H1 (cell line): ENCODE measurements around the gene VIT. TPM values are rescaled to one million over a fixed set of nuclear protein-coding genes. Genes with fewer than 3 reads are reported as not detected.

Experiments
- CTCF ChIA-PET: fragments of 300-600 bp; sonication (Branson Sonifier 250); formaldehyde crosslinking; loops from one replicate; lab custom pipeline; 2021; ENCODE audit not compliant: partially characterized antibody; lab: Charles Lee
- POLR2A ChIA-PET: fragments of 300-600 bp; sonication (Branson Sonifier 250); formaldehyde crosslinking; loops from one replicate; lab custom pipeline; 2021; ENCODE audit warnings: inconsistent platforms; ENCODE audit not compliant: partially characterized antibody; lab: Charles Lee
- DNase-seq, 2 experiments: peaks; one replicate each; pipeline versions ENCODE4 v3.0.0 to v3.0.0-alpha.2; 2010 to 2022; ENCODE audit warnings: low spot score in 2 of 2, low read depth in 1 of 2, mixed read lengths in 1 of 2
- FAIRE-seq: peaks from 2 replicates; lab custom pipeline; 2011; peaks lifted over from hg19 to GRCh38; lab: Jason Lieb, UNC
- H2AFZ ChIP-seq: 2 replicates; pipeline ENCODE4 v1.8.1; 2012; ENCODE audit warnings: low read length, inconsistent platforms
- H2AK5ac ChIP-seq: 2 replicates; pipeline ENCODE4 v1.6.1; 2013; ENCODE audit warnings: low read depth, low read length
- H2BK120ac ChIP-seq: replicated peaks from 2 replicates; pipeline ENCODE3; 2013; ENCODE audit warnings: low read depth, low read length, inconsistent platforms
- H2BK12ac ChIP-seq: 2 replicates; pipeline ENCODE4 v1.6.1; 2013; ENCODE audit warnings: low read depth, low read length
- H2BK15ac ChIP-seq: 2 replicates; pipeline ENCODE4 v1.6.1; 2013; ENCODE audit warnings: low read length
- H2BK20ac ChIP-seq: 2 replicates; pipeline ENCODE4 v1.6.1; 2013; ENCODE audit warnings: low read length
- H2BK5ac ChIP-seq: 2 replicates; pipeline ENCODE4 v1.6.1; 2013; ENCODE audit warnings: low read depth, low read length
- H3K14ac ChIP-seq: 2 replicates; pipeline ENCODE4 v1.6.1; 2013; ENCODE audit warnings: inconsistent platforms; ENCODE audit not compliant: insufficient read length
- H3K18ac ChIP-seq: 2 replicates; pipeline ENCODE4 v1.6.1; 2013; ENCODE audit warnings: low read length; ENCODE audit errors: extremely low read depth
- H3K23ac ChIP-seq: 2 replicates; pipeline ENCODE4 v1.6.1; 2013; ENCODE audit warnings: inconsistent platforms; ENCODE audit not compliant: insufficient read length
- H3K23me2 ChIP-seq: 2 replicates; pipeline ENCODE4 v1.6.1; 2013; ENCODE audit warnings: low read depth, low read length
- H3K27ac ChIP-seq: 2 replicates; pipeline ENCODE4 v1.6.1; 2011; ENCODE audit warnings: low read depth, low read length, inconsistent platforms
- H3K27me3 ChIP-seq, 4 experiments: replicated peaks in 1 of 4; 1 replicate in 1 of 4; 2 replicates in 3 of 4; pipeline versions ENCODE4 v1.6.1 to v1.8.1; 2011 to 2013; ENCODE audit warnings: low read length in 3 of 4, mild to moderate bottlenecking in 3 of 4, inconsistent platforms in 2 of 4, mixed read lengths in 2 of 4, moderate library complexity in 1 of 4; ENCODE audit not compliant: control insufficient read depth in 3 of 4, insufficient read depth in 3 of 4; ENCODE audit errors: extremely low read depth in 1 of 4
- H3K36me3 ChIP-seq, 4 experiments: 2 replicates each; pipeline versions ENCODE4 v1.6.1 to v1.8.1; 2011 to 2013; ENCODE audit warnings: mild to moderate bottlenecking in 4 of 4, low read length in 3 of 4, moderate library complexity in 2 of 4, control low read depth in 1 of 4, inconsistent platforms in 1 of 4; ENCODE audit not compliant: insufficient read depth in 4 of 4, control insufficient read depth in 2 of 4
- H3K4ac ChIP-seq: replicated peaks from 2 replicates; pipeline ENCODE3; 2013; ENCODE audit warnings: low read length, low read depth, mixed read lengths, inconsistent platforms; ENCODE audit not compliant: insufficient read length
- H3K4me1 ChIP-seq, 4 experiments: replicated peaks in 1 of 4; 1 replicate in 1 of 4; 2 replicates in 3 of 4; pipeline versions ENCODE4 v1.6.1 to v1.8.1; 2011 to 2013; ENCODE audit warnings: low read length in 3 of 4, inconsistent platforms in 2 of 4, mixed read lengths in 1 of 4; ENCODE audit not compliant: insufficient read depth in 4 of 4, control insufficient read depth in 3 of 4
- H3K4me2 ChIP-seq, 2 experiments: 2 replicates each; pipeline versions ENCODE4 v1.6.1 to v1.8.1; 2011 to 2013; ENCODE audit warnings: low read depth in 2 of 2, low read length in 2 of 2, control low read depth in 1 of 2, inconsistent platforms in 1 of 2, mild to moderate bottlenecking in 1 of 2; ENCODE audit not compliant: insufficient read depth in 1 of 2
- H3K4me3 ChIP-seq, 4 experiments: fragments of 200-600, 300-600 bp in 1 of 4; sonication (generic), shearing (Covaris generic), sonication (Bioruptor Twin) in 1 of 4; 2 replicates each; pipeline versions ENCODE4 v1.5.1 to v1.8.1; 2011 to 2016; ENCODE audit warnings: low read length in 4 of 4, low read depth in 3 of 4, control low read depth in 2 of 4, inconsistent platforms in 2 of 4, mild to moderate bottlenecking in 2 of 4, mixed read lengths in 1 of 4, moderate library complexity in 1 of 4; ENCODE audit not compliant: insufficient read depth in 2 of 4; ENCODE audit errors: extremely low read depth in 1 of 4
- H3K56ac ChIP-seq: replicated peaks from 2 replicates; pipeline ENCODE3; 2013; ENCODE audit warnings: low read depth, mild to moderate bottlenecking, mixed read lengths, low read length, inconsistent platforms; ENCODE audit not compliant: insufficient read length
- H3K79me1 ChIP-seq: 2 replicates; pipeline ENCODE4 v1.6.1; 2013; ENCODE audit warnings: low read depth, low read length, control low read depth
- H3K79me2 ChIP-seq, 2 experiments: 2 replicates each; pipeline versions ENCODE4 v1.6.1 to v1.8.1; 2012 to 2013; ENCODE audit warnings: low read length in 2 of 2, mild to moderate bottlenecking in 2 of 2, inconsistent platforms in 1 of 2; ENCODE audit not compliant: insufficient read depth in 2 of 2, control insufficient read depth in 1 of 2
- H3K9ac ChIP-seq, 4 experiments: replicated peaks in 1 of 4; 1 replicate in 1 of 4; 2 replicates in 3 of 4; pipeline versions ENCODE4 v1.6.1 to v1.8.1; 2011 to 2013; ENCODE audit warnings: low read depth in 3 of 4, low read length in 3 of 4, control low read depth in 2 of 4, mild to moderate bottlenecking in 2 of 4, moderate library complexity in 2 of 4, inconsistent platforms in 1 of 4; ENCODE audit errors: extremely low read depth in 1 of 4
- H3K9me3 ChIP-seq, 2 experiments: 2 replicates each; pipeline versions ENCODE4 v1.6.1 to v1.8.1; 2012 to 2013; ENCODE audit warnings: mild to moderate bottlenecking in 2 of 2, moderate library complexity in 2 of 2, control low read depth in 1 of 2, inconsistent platforms in 1 of 2, low read depth in 1 of 2, low read length in 1 of 2, mixed read lengths in 1 of 2; ENCODE audit not compliant: insufficient read depth in 2 of 2
- H4K20me1 ChIP-seq, 2 experiments: replicated peaks in 1 of 2; 2 replicates each; pipeline versions ENCODE3 to v1.8.1; 2011 to 2013; ENCODE audit warnings: inconsistent platforms in 2 of 2, low read length in 2 of 2, mild to moderate bottlenecking in 1 of 2; ENCODE audit not compliant: insufficient read depth in 2 of 2, control insufficient read depth in 1 of 2
- H4K5ac ChIP-seq: 2 replicates; pipeline ENCODE4 v1.6.1; 2013; ENCODE audit warnings: low read length, low read depth, mixed read lengths, inconsistent platforms; ENCODE audit not compliant: insufficient read length
- H4K8ac ChIP-seq: 2 replicates; pipeline ENCODE4 v1.8.0; 2013; ENCODE audit warnings: mild to moderate bottlenecking, moderate library complexity, low read length, inconsistent platforms; ENCODE audit not compliant: insufficient read depth; ENCODE audit errors: extremely low read depth
- H4K91ac ChIP-seq: replicated peaks from 2 replicates; pipeline ENCODE3; 2013; ENCODE audit warnings: low read length, mixed read lengths, inconsistent platforms; ENCODE audit not compliant: insufficient read length
- GTF2F1 ChIP-seq: IDR thresholded peaks from 2 replicates; pipeline ENCODE4 v1.6.1; 2012; ENCODE audit warnings: low read depth, low read length, improper control_type of control experiment, borderline replicate concordance
- JUND ChIP-seq: IDR thresholded peaks from 2 replicates; pipeline ENCODE4 v1.6.1; 2011; ENCODE audit warnings: mild to moderate bottlenecking, improper control_type of control experiment, low read length
- KDM5A ChIP-seq: fragments of 200-600 bp; IDR thresholded peaks from 2 replicates; pipeline ENCODE4 v1.7.1; 2012; ENCODE audit warnings: mild to moderate bottlenecking, low read length, inconsistent platforms, mixed read lengths
- MAFK ChIP-seq: IDR thresholded peaks from 2 replicates; pipeline ENCODE4 v1.6.1; 2012; ENCODE audit warnings: low read depth, mild to moderate bottlenecking, improper control_type of control experiment, low read length
- SAP30 ChIP-seq: fragments of 300-600 bp; sonication (generic); IDR thresholded peaks from 2 replicates; pipeline ENCODE4 v1.7.1; 2012; ENCODE audit warnings: low read length, moderate library complexity, mild to moderate bottlenecking, inconsistent platforms; ENCODE audit not compliant: insufficient read depth, insufficient replicate concordance
- SIN3A ChIP-seq, 2 experiments: IDR thresholded peaks in 1 of 2; conservative IDR thresholded peaks in 1 of 2; 2 replicates each; pipeline ENCODE4 v1.6.1; 2011 to 2012; ENCODE audit warnings: low read length in 2 of 2, improper control_type of control experiment in 1 of 2, low read depth in 1 of 2, mild to moderate bottlenecking in 1 of 2
- SUZ12 ChIP-seq: fragments of 200-600 bp; sonication (generic); IDR thresholded peaks from 2 replicates; pipeline ENCODE4 v1.6.1; 2012; ENCODE audit warnings: mild to moderate bottlenecking, inconsistent platforms, low read length, moderate library complexity, mixed read lengths
- WGBS, 2 experiments: shearing (Covaris generic) in 1 of 2; methylation state at CpG; one replicate each; pipeline versions ENCODE4 v1.1.6 to v1.1.7; 2013 to 2015; ENCODE audit warnings: low lambda C conversion rate in 2 of 2, mixed read lengths in 2 of 2, inconsistent platforms in 1 of 2, low coverage in 1 of 2, missing lambda C conversion rate in 1 of 2; ENCODE audit not compliant: insufficient replicate concordance in 2 of 2, insufficient coverage in 1 of 2, insufficient read length in 1 of 2; ENCODE audit errors: extremely low coverage in 1 of 2, missing lambda C conversion rate in 1 of 2; 5-methylcytosine and 5-hydroxymethylcytosine counted together
- polyA plus RNA-seq, 7 experiments: library from polyadenylated mRNA; depleted of rRNA in 3 of 7; stranded (reverse) in 5 of 7; unstranded in 2 of 7; fragments of >200 nt in 5 of 7; fragments of 200-250 nt in 2 of 7; gene quantifications; 1 replicate in 5 of 7; 2 replicates in 1 of 7; 4 replicates in 1 of 7; pipeline versions ENCODE4 v1.2.1 to v1.2.3, GENCODE V29; 2011 to 2013; ENCODE audit warnings: missing spikeins in 2 of 7, mixed read lengths in 2 of 7
- total RNA-seq: library from RNA; stranded (reverse); fragmentation: NEBNext Ultra II Directional; extraction: Animal tissue kit (Norgen Biotek cat#: 25700); gene quantifications from 2 replicates; pipeline ENCODE4 v1.2.1, GENCODE V29; 2021
- TF ChIP-seq, protein P1 (sequence below), 3 experiments: IDR thresholded peaks; 1 replicate in 2 of 3; 2 replicates in 1 of 3; pipeline versions ENCODE4 v1.5.1 to v1.6.1; 2011; ENCODE audit warnings: low read length in 3 of 3, mild to moderate bottlenecking in 3 of 3, inconsistent platforms in 2 of 3, low read depth in 1 of 3, moderate library complexity in 1 of 3; ENCODE audit not compliant: insufficient read depth in 1 of 3; ENCODE audit errors: control extremely low read depth in 1 of 3
- TF ChIP-seq, protein P2 (sequence below): IDR thresholded peaks from 2 replicates; pipeline ENCODE4 v1.6.1; 2012; ENCODE audit warnings: inconsistent platforms

VIT gene
- total and polyA plus RNA-seq, 2 of the 8 experiments (the other 6 are each of a cell fraction or from before 2014, with no cell fraction given): 0.03 TPM; not detected in 1

DNA sequence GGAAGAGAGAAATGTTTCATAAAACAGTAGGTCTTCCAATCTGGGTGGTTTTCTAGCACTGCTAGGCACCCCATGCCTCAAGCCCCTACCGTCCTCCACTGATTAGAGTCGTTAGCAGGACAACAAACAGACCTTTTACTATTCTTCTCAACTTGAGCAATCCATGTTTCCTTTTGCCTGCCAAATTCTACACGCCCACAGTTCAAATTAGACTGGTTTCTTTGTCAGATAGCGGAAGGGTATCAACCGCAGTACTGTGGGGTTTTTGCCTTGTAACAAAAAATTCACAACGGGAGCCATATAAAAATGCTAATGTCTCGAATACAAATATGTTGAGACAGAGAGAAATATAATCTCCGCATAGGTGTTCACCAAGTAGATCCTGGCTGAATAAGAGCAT is 59.9 kb downstream of the VIT start:
- Histone ChIP-seq H3K4me2 (no peak overlapping the region), H3K23ac (no peak overlapping the region), H4K20me1 (no peaks in the 10 kb centered on the region), H3K9me3 (no peaks in the 10 kb centered on the region), H3K18ac (no peak overlapping the region), H4K8ac (no peak overlapping the region), H3K27me3 (no peaks in the 10 kb centered on the region), H4K5ac (no peak overlapping the region), H2BK5ac (no peak overlapping the region), H2BK120ac (no peak overlapping the region), H2AFZ (no peak overlapping the region), H3K23me2 (no peaks in the 10 kb centered on the region), H3K56ac (no peak overlapping the region), H3K36me3 (no peaks in the 10 kb centered on the region), H3K27ac (no peak overlapping the region), H3K4me3 (no peak overlapping the region), H2AK5ac (no peak overlapping the region), H3K4ac (no peak overlapping the region), H3K4me1 (peaks cover 3 to 12% (median 7%) of the 10 kb centered on the region in 4 experiments; a peak in 6 of 7 replicates), H3K79me2 (no peaks in the 10 kb centered on the region), H3K79me1 (no peaks in the 10 kb centered on the region), H2BK12ac (no peak overlapping the region), H3K9ac (no peak overlapping the region), H2BK20ac (no peak overlapping the region), H4K91ac (no peak overlapping the region), H2BK15ac (no peak overlapping the region), H3K14ac (no peak overlapping the region)
- FAIRE-seq (no peak), DNase-seq (no peak)
- ChIA-PET POLR2A (no interaction called here), CTCF (interaction anchor here (0.6 to 6.7 kb wide), 7 partner anchors 8 to 1256 kb away, joined by 3 to 46 read pairs (median 4); no protein-coding TSS in a partner anchor)
- 87% methylated on average over 8 of the region's 8 CpGs; no CpG with 5 or more reads in 1 of the 2 experiments for WGBS, 2 experiments
- TF ChIP-seq SAP30 (no peak), SIN3A (conservative IDR thresholded peaks at IDR 0.05 in 1 of 2, IDR thresholded peaks at IDR 0.05 in 1 of 2; ENCODE audit: low read depth in 1 of 2, low read length in 2 of 2) (no peak), GTF2F1 (no peak), JUND (no peak), KDM5A (no peak), SUZ12 (no peak), MAFK (no peak)
- TF ChIP-seq, protein P1, sequence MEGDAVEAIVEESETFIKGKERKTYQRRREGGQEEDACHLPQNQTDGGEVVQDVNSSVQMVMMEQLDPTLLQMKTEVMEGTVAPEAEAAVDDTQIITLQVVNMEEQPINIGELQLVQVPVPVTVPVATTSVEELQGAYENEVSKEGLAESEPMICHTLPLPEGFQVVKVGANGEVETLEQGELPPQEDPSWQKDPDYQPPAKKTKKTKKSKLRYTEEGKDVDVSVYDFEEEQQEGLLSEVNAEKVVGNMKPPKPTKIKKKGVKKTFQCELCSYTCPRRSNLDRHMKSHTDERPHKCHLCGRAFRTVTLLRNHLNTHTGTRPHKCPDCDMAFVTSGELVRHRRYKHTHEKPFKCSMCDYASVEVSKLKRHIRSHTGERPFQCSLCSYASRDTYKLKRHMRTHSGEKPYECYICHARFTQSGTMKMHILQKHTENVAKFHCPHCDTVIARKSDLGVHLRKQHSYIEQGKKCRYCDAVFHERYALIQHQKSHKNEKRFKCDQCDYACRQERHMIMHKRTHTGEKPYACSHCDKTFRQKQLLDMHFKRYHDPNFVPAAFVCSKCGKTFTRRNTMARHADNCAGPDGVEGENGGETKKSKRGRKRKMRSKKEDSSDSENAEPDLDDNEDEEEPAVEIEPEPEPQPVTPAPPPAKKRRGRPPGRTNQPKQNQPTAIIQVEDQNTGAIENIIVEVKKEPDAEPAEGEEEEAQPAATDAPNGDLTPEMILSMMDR (IDR thresholded peaks at IDR 0.05; ENCODE audit: control extremely low read depth in 1 of 3, insufficient read depth in 1 of 3, low read depth in 1 of 3, low read length in 3 of 3): no peak
- TF ChIP-seq, protein P2, sequence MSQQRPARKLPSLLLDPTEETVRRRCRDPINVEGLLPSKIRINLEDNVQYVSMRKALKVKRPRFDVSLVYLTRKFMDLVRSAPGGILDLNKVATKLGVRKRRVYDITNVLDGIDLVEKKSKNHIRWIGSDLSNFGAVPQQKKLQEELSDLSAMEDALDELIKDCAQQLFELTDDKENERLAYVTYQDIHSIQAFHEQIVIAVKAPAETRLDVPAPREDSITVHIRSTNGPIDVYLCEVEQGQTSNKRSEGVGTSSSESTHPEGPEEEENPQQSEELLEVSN: no peak
